Kidney (tissue), 14 donors: ENCODE measurements around the gene ZNF827. TPM values are rescaled to one million over a fixed set of nuclear protein-coding genes. Genes with fewer than 3 reads are reported as not detected.

Experiments used
- DNase-seq, 5 donors: peaks; one replicate each; pipeline ENCODE4 v3.0.0-alpha.2; 2013 to 2020
- FAIRE-seq: peaks from 2 replicates; lab custom pipeline; 2012; peaks lifted over from hg19 to GRCh38; lab: Jason Lieb, UNC
- H3K27ac ChIP-seq, 2 donors: one replicate each; pipeline ENCODE4 v1.7.0; 2013; ENCODE audit warnings: low read depth in 2 of 2, low read length in 2 of 2, inconsistent platforms in 1 of 2
- H3K27me3 ChIP-seq: one replicate; pipeline ENCODE4 v1.7.1; 2013; ENCODE audit warnings: low read length, inconsistent platforms; ENCODE audit not compliant: control insufficient read depth, insufficient read depth
- H3K36me3 ChIP-seq, 3 donors: one replicate each; pipeline versions ENCODE4 v1.7.0 to v1.7.1; 2013; ENCODE audit warnings: low read length in 3 of 3, control low read depth in 1 of 3, inconsistent platforms in 1 of 3; ENCODE audit not compliant: insufficient read depth in 3 of 3, control insufficient read depth in 2 of 3
- H3K4me1 ChIP-seq, 3 donors: one replicate each; pipeline versions ENCODE4 v1.7.0 to v1.7.1; 2013; ENCODE audit warnings: low read length in 3 of 3, inconsistent platforms in 1 of 3, low read depth in 1 of 3; ENCODE audit not compliant: control insufficient read depth in 2 of 3, insufficient read depth in 2 of 3
- H3K4me3 ChIP-seq, 3 donors: one replicate each; pipeline versions ENCODE4 v1.7.0 to v1.8.1; 2013; ENCODE audit warnings: low read length in 3 of 3, control low read depth in 1 of 3, inconsistent platforms in 1 of 3
- H3K9ac ChIP-seq, 3 donors: one replicate each; pipeline versions ENCODE4 v1.7.0 to v1.7.1; 2013; ENCODE audit warnings: low read length in 3 of 3, control low read depth in 1 of 3, inconsistent platforms in 1 of 3
- H3K9me3 ChIP-seq, 3 donors: one replicate each; pipeline versions ENCODE4 v1.7.0 to v1.7.1; 2013; ENCODE audit warnings: low read length in 3 of 3, control low read depth in 1 of 3, inconsistent platforms in 1 of 3; ENCODE audit not compliant: control insufficient read depth in 2 of 3, insufficient read depth in 1 of 3
- intact Hi-C: fragments of 100-400 bp; cut with DNase I; formaldehyde crosslinking; loops from one replicate; pipeline ENCODE4 v1.11.1; 2022
- polyA plus RNA-seq: library from polyadenylated mRNA; stranded (reverse); fragments of 350-450 nt; fragmentation: Illumina TruSeq; extraction: RNeasy Lipid Tissue Mini Kit (QIAGEN cat#74804); gene quantifications from one replicate; pipeline ENCODE4 v1.2.3, GENCODE V29; 2014; ENCODE audit warnings: low read depth, low replicate concordance; ENCODE audit not compliant: insufficient read depth
- total RNA-seq: library from RNA; stranded (reverse); fragmentation: NEBNext Ultra II Directional; extraction: Animal tissue kit (Norgen Biotek cat#: 25700); gene quantifications from one replicate; pipeline ENCODE4 v1.2.1, GENCODE V29; 2021
- TF ChIP-seq, protein P1 (sequence below): IDR thresholded peaks from 3 replicates; pipeline ENCODE4 v1.5.1; 2012; ENCODE audit warnings: mild to moderate bottlenecking, moderate library complexity, borderline replicate concordance; ENCODE audit not compliant: insufficient read depth; ENCODE audit errors: extremely low read depth
- donor health status: control.
- donor health status: control.
- donor health status: control.
- donor health status: control.
- donor health status: control.
- donor health status: DM: yes; HTN: yes; CAD: no.
- donor health status: Normal renal cell carcinoma (clear cell type).

Gene ZNF827
- total and polyA plus RNA-seq, 2 donors from 2014 or later: 3.5 to 22.6 TPM

DNA sequence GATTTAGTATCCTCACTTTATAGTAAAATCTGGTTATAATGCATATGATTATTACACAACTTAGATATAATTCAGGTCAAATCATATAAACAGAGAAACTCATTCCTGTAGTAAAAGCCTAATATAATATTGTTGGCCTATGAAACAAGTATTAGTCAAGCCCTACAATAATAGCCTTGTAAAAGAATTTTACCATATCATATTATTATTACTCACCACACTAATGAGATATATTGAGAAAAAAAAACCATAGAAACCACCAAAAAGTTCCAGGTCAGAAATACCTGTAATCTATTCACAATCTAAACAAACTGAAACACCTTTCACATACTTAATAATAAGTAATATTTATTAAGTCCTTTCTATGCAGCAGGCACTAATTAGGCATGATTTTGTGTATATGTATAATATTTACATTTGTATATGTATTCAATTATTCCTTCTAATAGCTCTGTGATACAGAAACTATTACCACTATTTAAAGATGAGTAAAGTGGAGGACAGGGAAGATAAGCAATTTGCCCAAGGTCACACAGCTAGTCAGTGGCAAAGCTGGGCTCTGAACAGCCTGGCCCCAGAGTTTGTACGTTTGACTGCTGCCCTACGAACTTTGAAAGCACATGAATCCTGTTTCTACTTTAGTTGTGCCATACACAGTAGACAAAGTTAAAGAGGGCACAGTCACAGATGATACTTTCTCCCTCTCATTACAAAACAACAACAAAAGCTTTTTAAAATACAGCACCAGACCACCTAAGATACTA is 9.0 kb downstream of the ZNF827 start:
- Histone ChIP-seq H3K4me3 (no peak overlapping the region), H3K27me3 (no peaks in the 10 kb centered on the region), H3K9me3 (no peaks in the 10 kb centered on the region), H3K36me3 (no peaks in the 10 kb centered on the region), H3K27ac (no peak overlapping the region), H3K4me1 (peaks cover 0 to 19% (median 12%) of the 10 kb centered on the region in 3 donors), H3K9ac (no peak overlapping the region)
- TF ChIP-seq, protein P1, sequence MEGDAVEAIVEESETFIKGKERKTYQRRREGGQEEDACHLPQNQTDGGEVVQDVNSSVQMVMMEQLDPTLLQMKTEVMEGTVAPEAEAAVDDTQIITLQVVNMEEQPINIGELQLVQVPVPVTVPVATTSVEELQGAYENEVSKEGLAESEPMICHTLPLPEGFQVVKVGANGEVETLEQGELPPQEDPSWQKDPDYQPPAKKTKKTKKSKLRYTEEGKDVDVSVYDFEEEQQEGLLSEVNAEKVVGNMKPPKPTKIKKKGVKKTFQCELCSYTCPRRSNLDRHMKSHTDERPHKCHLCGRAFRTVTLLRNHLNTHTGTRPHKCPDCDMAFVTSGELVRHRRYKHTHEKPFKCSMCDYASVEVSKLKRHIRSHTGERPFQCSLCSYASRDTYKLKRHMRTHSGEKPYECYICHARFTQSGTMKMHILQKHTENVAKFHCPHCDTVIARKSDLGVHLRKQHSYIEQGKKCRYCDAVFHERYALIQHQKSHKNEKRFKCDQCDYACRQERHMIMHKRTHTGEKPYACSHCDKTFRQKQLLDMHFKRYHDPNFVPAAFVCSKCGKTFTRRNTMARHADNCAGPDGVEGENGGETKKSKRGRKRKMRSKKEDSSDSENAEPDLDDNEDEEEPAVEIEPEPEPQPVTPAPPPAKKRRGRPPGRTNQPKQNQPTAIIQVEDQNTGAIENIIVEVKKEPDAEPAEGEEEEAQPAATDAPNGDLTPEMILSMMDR: no peak
- DNase-seq (no peak), FAIRE-seq (no peak)
- intact Hi-C loops: no loop called here

DNA sequence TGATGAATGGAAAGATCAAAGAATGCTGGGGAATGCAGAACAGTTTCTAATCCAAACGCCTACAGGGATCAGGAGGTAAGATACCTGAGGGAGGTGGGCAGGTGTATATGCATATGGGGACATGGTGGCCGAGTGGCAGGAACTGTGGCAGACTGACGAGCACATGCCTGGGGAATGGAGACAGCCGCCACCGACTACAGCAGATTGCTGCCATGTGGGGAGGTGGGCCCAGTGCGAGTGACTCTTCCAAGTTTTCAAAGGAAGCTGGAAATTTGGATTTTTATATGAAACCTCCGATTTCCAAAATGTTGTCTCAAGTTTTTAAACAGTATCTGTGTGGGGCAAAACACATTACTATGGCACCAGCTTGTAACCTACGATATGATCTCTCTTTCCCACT is 9.9 kb downstream of the ZNF827 start:
- intact Hi-C loops: no loop called here
- no peak for FAIRE-seq

DNA sequence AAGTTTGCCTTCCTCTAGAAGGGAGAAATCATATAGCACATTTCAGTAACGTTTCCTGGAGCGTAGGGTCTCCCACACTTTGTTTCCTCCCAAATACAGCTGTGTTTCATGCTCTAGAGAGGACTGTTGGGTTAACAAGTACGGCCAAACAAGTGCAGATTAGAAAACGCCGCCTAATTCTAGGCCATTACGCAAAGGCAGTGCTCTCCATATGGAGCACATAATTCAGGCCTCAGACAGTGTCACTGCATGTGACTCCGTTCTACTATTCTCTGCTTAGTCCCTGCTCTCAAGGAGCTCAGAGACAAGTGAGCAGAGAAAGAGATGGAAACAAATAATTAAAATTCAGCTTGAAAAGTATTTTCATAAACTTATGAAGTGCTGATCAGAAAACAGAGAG is 11.6 kb downstream of the ZNF827 start:
- intact Hi-C loops: no loop called here
- H3K27me3 ChIP-seq: no peaks in the 10 kb centered on the region
- no peak overlapping the region for H3K27ac ChIP-seq
- H3K4me1 ChIP-seq: peaks cover 0 to 9% (median 0%) of the 10 kb centered on the region in 3 donors
- no peaks in the 10 kb centered on the region for H3K9me3 ChIP-seq
- no peak for DNase-seq
- TF ChIP-seq, protein P1: no peak
- no peak overlapping the region for H3K4me3 ChIP-seq
- H3K9ac ChIP-seq: no peak overlapping the region
- no peak for FAIRE-seq
- no peaks in the 10 kb centered on the region for H3K36me3 ChIP-seq

More for the DNA sequence above, 9.9 kb downstream of the ZNF827 start:
- Histone ChIP-seq H3K27ac (no peak overlapping the region), H3K27me3 (no peaks in the 10 kb centered on the region), H3K9ac (no peak overlapping the region), H3K4me1 (peaks cover 0 to 11% (median 9%) of the 10 kb centered on the region in 3 donors), H3K4me3 (no peak overlapping the region), H3K36me3 (no peaks in the 10 kb centered on the region), H3K9me3 (no peaks in the 10 kb centered on the region)
- DNase-seq: no peak
- TF ChIP-seq, protein P1: no peak

DNA sequence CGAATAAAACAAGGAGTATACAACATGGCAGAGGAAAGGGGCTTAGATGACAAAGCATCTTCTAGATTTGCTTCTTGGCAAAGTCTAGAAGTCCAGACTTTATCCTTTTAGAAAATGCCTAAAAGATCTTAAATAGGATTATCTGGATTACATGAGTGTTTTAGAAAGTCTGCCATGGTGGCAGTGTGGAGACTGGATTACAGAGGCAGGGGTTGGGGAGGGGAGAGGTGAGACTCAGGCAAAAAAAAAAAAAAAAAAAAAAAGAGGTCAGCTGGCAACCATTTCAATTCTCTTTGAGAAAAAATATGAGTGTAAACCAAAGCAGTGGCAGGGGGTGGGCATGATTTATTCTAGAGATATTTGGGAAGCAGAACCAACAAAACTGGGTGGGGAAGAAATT is 17.4 kb downstream of the ZNF827 start:
- Histone ChIP-seq H3K27ac (no peak overlapping the region), H3K9ac (no peak overlapping the region), H3K27me3 (no peaks in the 10 kb centered on the region), H3K9me3 (no peaks in the 10 kb centered on the region), H3K4me1 (peaks cover 0 to 5% (median 0%) of the 10 kb centered on the region in 3 donors), H3K36me3 (no peaks in the 10 kb centered on the region), H3K4me3 (no peak overlapping the region)
- TF ChIP-seq, protein P1: no peak
- intact Hi-C loops: no loop called here
- FAIRE-seq (no peak), DNase-seq (no peak)
